Heart right ventricle (tissue), 16 donors: ENCODE results near the gene S100Z. TPM values are rescaled to one million over a fixed set of nuclear protein-coding genes. Genes with fewer than 3 reads are reported as not detected.

Experiments
- ATAC-seq, 8 donors: fragments of 200-7000 bp; cut with Tn5 transposase; one replicate each; pipeline ENCODE4 v1.9.1; 2020; ENCODE audit warnings: mild to moderate bottlenecking in 8 of 8, moderate library complexity in 8 of 8, moderate number of reproducible peaks in 1 of 8
- DNase-seq, 2 donors: peaks; one replicate each; pipeline ENCODE4 v3.0.0-alpha.2; 2020
- H3K27ac ChIP-seq, 10 donors: fragments of 200-600 bp; sonication (generic) in 2 of 10; one replicate each; pipeline versions ENCODE4 v1.5.0 to v1.8.0; 2020 to 2022; ENCODE audit warnings: mild to moderate bottlenecking in 3 of 10
- H3K27me3 ChIP-seq, 7 donors: fragments of 200-600 bp; one replicate each; pipeline ENCODE4 v1.8.0; 2021 to 2022; ENCODE audit warnings: mild to moderate bottlenecking in 2 of 7
- H3K36me3 ChIP-seq, 9 donors: fragments of 200-600 bp; sonication (generic) in 1 of 9; one replicate each; pipeline versions ENCODE4 v1.5.0 to v1.8.0; 2020 to 2022; ENCODE audit warnings: mild to moderate bottlenecking in 2 of 9
- H3K4me1 ChIP-seq, 9 donors: fragments of 200-600 bp; sonication (generic) in 1 of 9; one replicate each; pipeline versions ENCODE4 v1.5.0 to v1.8.0; 2020 to 2022; ENCODE audit warnings: mild to moderate bottlenecking in 4 of 9
- H3K4me3 ChIP-seq, 10 donors: fragments of 200-600 bp; sonication (generic) in 2 of 10; one replicate each; pipeline versions ENCODE4 v1.5.0 to v1.8.0; 2020 to 2022; ENCODE audit warnings: mild to moderate bottlenecking in 7 of 10, moderate library complexity in 2 of 10
- H3K9me3 ChIP-seq, 11 donors: fragments of 200-600 bp in 10 of 11; sonication (generic) in 2 of 11; one replicate each; pipeline versions ENCODE4 v1.5.0 to v1.8.0; 2013 to 2022; ENCODE audit warnings: mild to moderate bottlenecking in 2 of 11, control low read depth in 1 of 11, moderate library complexity in 1 of 11
- WGBS, 2 donors: extraction: QIAGEN DNeasy Blood & Tissue Kit; methylation state at CpG; one replicate each; pipeline ENCODE4 v1.1.7; 2013; ENCODE audit warnings: inconsistent platforms in 1 of 2; 5-methylcytosine and 5-hydroxymethylcytosine counted together
- intact Hi-C, 10 donors: fragments of 100-400 bp; cut with DNase I; formaldehyde crosslinking; loops; one replicate each; pipeline versions ENCODE4 v1.11.1 to v1.14.2; 2022
- polyA plus RNA-seq, 2 donors: library from polyadenylated mRNA; stranded (reverse); fragments of 200-250 nt; gene quantifications; one replicate each; pipeline ENCODE4 v1.2.3, GENCODE V29; 2013
- total RNA-seq, 10 donors: library from RNA; stranded (reverse); fragmentation: NEBNext Ultra II Directional in 3 of 10; extraction: Animal tissue kit (Norgen Biotek cat#: 25700) in 3 of 10; gene quantifications; one replicate each; pipeline versions ENCODE4 v1.2.1 to v1.2.4, GENCODE V29; 2021 to 2023
- TF ChIP-seq, protein P1 (sequence below), 9 donors: fragments of 200-600 bp; sonication (generic) in 2 of 9; IDR thresholded peaks; one replicate each; pipeline versions ENCODE4 v1.5.0 to v1.8.0; 2021 to 2022; ENCODE audit warnings: antibody characterized with exemption in 9 of 9, mild to moderate bottlenecking in 5 of 9, moderate library complexity in 1 of 9
- donor health status: Arrhythmogenic right ventricular cardiomyopathy.
- donor health status: ischemic (EF 13 %, LVEDD 7.1; RV severe dilation, severe dysfunction).
- donor health status: healthy with polysubstance abuse.
- donor health status: DM: no; HTN: yes; CAD: no.
- donor health status: DM: no; HTN: no; CAD: no.
- donor health status: ischemic (EF 25% LVEDD 6.9; RV normal size, moderate dysfunction).
- donor health status: ischemic (EF 25% LVEDD 5.7; RV mildly dilated, moderate dysfunction).
- donor health status: healthy.
- donor health status: DM: yes; HTN: yes; CAD: no.
- donor health status: Ischemic cardiomyopathy.
- donor health status: ischemic (EF 35%, LVEDD 5.7; RV mildly dilated, moderate dysfunction).
- donor health status: nonischemic (EF 11% LVEDD 7.7; RV severe dilation, severe dysfunction).
- donor health status: DM: yes; HTN: yes; CAD: no.
- donor health status: PGD.
- donor health status: ischemic (EF 29% LVEDD 5.4; RV normal size, mild dysfunction).
- donor health status: nonischemic (EF 23%, LVEDD 6.1; RV moderate dilation, normal function).

Gene S100Z
- total and polyA plus RNA-seq, 12 donors: 0.03 to 0.22 TPM; not detected in 10

DNA sequence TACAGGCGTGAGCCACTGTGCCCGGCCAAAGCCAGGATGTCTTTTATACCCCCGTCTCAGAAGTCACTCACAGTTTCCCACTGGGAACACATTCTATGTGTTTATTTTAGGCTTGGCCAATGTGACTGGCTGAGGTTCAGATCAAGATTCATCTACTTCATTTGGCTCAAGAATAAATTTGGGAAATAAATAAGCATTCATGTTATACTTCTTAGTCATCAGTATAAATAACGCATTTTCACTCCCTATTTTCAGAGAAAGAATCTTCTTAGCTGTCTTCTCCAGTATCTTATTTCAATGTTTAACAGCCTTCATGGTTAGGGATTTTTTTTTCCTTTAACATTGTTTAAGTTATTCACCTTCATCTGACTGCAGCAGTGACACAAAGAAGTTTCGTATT is 11.8 kb downstream of the S100Z start:
- H3K27ac ChIP-seq: peak overlapping the region in 1 of 10 donors; percentile 9
- intact Hi-C loops: loop anchor here in 2 of 10 donors (10.0 kb wide), 2 partner anchors 223 to 633 kb away; partner anchors contain the start of genes WDR41 (in 1 of the 2) and ZBED3 (in 1 of the 2)
- DNase-seq (no peak), ATAC-seq (no peak)
- no peaks in the 10 kb centered on the region for H3K9me3 ChIP-seq
- 54 to 59% methylated on average over 5 of the region's 5 CpGs for WGBS, 2 donors
- TF ChIP-seq, protein P1, sequence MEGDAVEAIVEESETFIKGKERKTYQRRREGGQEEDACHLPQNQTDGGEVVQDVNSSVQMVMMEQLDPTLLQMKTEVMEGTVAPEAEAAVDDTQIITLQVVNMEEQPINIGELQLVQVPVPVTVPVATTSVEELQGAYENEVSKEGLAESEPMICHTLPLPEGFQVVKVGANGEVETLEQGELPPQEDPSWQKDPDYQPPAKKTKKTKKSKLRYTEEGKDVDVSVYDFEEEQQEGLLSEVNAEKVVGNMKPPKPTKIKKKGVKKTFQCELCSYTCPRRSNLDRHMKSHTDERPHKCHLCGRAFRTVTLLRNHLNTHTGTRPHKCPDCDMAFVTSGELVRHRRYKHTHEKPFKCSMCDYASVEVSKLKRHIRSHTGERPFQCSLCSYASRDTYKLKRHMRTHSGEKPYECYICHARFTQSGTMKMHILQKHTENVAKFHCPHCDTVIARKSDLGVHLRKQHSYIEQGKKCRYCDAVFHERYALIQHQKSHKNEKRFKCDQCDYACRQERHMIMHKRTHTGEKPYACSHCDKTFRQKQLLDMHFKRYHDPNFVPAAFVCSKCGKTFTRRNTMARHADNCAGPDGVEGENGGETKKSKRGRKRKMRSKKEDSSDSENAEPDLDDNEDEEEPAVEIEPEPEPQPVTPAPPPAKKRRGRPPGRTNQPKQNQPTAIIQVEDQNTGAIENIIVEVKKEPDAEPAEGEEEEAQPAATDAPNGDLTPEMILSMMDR (IDR thresholded peaks at IDR 0.05): no peak
- no peak overlapping the region for H3K4me3 ChIP-seq
- H3K27me3 ChIP-seq: no peaks in the 10 kb centered on the region
- H3K4me1 ChIP-seq: peaks cover 0 to 16% (median 0%) of the 10 kb centered on the region in 9 donors
- H3K36me3 ChIP-seq: no peaks in the 10 kb centered on the region

DNA sequence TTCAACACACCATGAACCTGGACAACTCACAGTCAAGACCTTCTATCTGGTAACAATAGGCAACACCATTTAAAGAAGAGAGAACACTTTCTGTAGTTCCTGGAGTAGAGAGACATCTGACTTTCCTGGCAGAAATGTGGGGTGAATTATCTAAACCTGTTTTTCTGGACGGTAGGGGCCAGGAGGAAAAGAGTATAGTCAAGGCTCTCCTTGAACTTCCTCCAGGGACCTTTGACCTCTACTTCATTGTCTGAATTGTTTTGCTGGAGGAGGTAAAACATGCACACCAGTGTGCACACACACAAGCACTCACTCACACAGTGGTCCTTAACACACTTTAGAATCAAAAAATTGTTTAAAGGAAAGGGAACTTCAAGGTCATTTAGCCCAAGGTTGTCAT is 13.2 kb downstream of the S100Z start:
- H3K9me3 ChIP-seq: no peaks in the 10 kb centered on the region
- no peak for ATAC-seq
- peaks cover 0 to 15% (median 3%) of the 10 kb centered on the region in 9 donors for H3K4me1 ChIP-seq
- no peak overlapping the region for H3K27ac ChIP-seq
- 48 to 54% methylated on average over 1 of the region's 1 CpG for WGBS, 2 donors
- intact Hi-C loops: loop anchor here in 2 of 10 donors (10.0 kb wide), 2 partner anchors 222 to 632 kb away; partner anchors contain the start of genes WDR41 (in 1 of the 2) and ZBED3 (in 1 of the 2)
- TF ChIP-seq, protein P1 (IDR thresholded peaks at IDR 0.05): no peak
- no peak for DNase-seq
- H3K27me3 ChIP-seq: no peaks in the 10 kb centered on the region
- no peaks in the 10 kb centered on the region for H3K36me3 ChIP-seq
- no peak overlapping the region for H3K4me3 ChIP-seq

GRCh38 chr5:76866503-76866902 is 16.7 kb downstream of the S100Z start:
- Histone ChIP-seq H3K36me3 (no peaks in the 10 kb centered on the region), H3K9me3 (no peaks in the 10 kb centered on the region), H3K4me1 (peaks cover 0 to 12% (median 0%) of the 10 kb centered on the region in 9 donors), H3K27ac (no peak overlapping the region), H3K27me3 (no peaks in the 10 kb centered on the region), H3K4me3 (no peak overlapping the region)
- no peak for DNase-seq
- WGBS, 2 donors: 92 to 93% methylated on average over 2 of the region's 2 CpGs
- ATAC-seq: no peak
- intact Hi-C loops: loop anchor here in 9 of 10 donors (5.0 to 10.0 kb wide), 8 partner anchors 86 to 628 kb away; partner anchors contain the start of genes WDR41 (in 4 of the 9), AGGF1 (in 1 of the 9), CRHBP (in 1 of the 9) and ZBED3 (in 1 of the 9)
- TF ChIP-seq, protein P1 (IDR thresholded peaks at IDR 0.05): no peak

DNA sequence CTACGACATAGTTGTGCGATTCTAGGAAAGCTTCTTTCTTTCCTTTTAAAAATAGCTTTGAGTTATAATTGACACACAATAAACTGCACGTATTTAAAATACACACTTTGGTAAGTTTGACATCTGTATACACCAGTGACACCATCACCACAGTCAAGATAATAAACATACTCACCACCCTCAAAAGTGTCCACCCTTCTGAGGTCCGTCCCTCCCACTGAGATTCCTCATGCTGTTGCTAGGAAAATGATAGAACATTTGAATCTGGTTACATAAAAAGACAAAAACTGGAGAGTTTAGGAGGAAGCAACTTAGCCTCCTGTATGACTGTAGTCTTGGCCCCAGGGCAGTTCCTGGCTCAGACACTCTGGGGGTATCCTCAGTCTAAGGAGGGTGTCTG is 17.2 kb downstream of the S100Z start:
- TF ChIP-seq, protein P1 (IDR thresholded peaks at IDR 0.05): no peak
- Histone ChIP-seq H3K4me1 (peaks cover 0 to 9% (median 0%) of the 10 kb centered on the region in 9 donors), H3K36me3 (no peaks in the 10 kb centered on the region), H3K27me3 (no peaks in the 10 kb centered on the region), H3K4me3 (no peak overlapping the region), H3K9me3 (no peaks in the 10 kb centered on the region), H3K27ac (no peak overlapping the region)
- no peak for DNase-seq
- intact Hi-C loops: loop anchor here in 9 of 10 donors (5.0 to 10.0 kb wide), 8 partner anchors 85 to 628 kb away; partner anchors contain the start of genes WDR41 (in 4 of the 9), AGGF1 (in 1 of the 9), CRHBP (in 1 of the 9) and ZBED3 (in 1 of the 9)
- 69 to 74% methylated on average over 4 of the region's 4 CpGs for WGBS, 2 donors
- peak in 2 of 8 donors; percentile 34 to 61 for ATAC-seq
